Choroid plexus epithelial cell (primary cell): ENCODE results near the gene UBR4.

Experiments
- DNase-seq: peaks from one replicate; pipeline ENCODE4 v3.0.0-alpha.2; 2010; ENCODE audit warnings: low read depth
- H3K4me3 ChIP-seq: 2 replicates; pipeline ENCODE4 v1.5.1; 2011; ENCODE audit warnings: low read depth, mild to moderate bottlenecking, control low read depth, low read length, moderate library complexity
- CTCF ChIP-seq: conservative IDR thresholded peaks from 2 replicates; pipeline ENCODE4 v1.5.1; 2011; ENCODE audit warnings: low read depth, mild to moderate bottlenecking, control low read depth, inconsistent platforms, low read length, moderate library complexity

UBR4 gene

DNA sequence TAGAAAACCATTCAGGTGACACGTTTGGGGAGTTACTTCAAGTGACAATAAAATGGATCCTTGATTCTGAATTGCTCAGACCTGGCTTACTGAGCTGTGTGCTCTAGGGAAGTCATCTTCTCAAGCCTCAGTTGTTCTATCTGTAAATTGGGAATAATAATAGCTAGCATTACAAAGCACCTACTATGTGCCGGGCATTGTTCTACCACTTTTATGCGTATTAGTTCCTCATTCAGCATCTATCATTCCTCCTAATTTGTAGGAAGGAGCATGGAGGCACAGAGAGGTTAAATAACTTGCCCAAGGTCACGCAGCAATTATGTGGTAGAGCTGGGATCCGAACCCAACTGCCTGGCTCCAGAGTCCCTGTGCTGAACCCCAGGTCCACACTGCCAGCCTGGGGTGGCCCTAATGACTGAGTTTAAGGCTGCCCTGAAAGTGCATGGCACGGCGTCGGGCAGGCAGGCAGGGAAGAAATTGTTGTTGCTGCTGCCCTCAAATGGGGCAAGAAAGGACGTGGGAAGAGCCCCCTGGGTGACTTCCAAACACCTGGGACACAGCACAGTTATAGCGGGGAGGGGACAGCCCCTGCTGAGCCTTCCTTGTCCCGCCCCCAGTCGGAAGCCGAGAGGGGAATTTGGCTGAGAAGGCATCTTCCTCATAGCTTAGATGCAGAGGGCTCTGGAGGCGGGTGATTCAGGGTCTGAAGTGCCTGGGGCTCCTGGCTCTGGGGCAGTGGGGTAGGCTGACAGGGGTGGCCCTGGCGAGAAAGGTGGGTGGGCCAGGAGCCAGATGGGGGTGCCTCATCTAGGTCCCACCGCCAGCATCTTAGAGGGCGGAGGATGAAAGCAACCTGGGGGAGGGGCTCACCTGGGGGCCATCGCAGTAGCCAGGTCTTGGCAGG lies 167.1 kb downstream of the UBR4 start:
- no peak for TF ChIP-seq CTCF
- DNase-seq, result no peak
- H3K4me3 ChIP-seq, result no peak overlapping the region

DNA sequence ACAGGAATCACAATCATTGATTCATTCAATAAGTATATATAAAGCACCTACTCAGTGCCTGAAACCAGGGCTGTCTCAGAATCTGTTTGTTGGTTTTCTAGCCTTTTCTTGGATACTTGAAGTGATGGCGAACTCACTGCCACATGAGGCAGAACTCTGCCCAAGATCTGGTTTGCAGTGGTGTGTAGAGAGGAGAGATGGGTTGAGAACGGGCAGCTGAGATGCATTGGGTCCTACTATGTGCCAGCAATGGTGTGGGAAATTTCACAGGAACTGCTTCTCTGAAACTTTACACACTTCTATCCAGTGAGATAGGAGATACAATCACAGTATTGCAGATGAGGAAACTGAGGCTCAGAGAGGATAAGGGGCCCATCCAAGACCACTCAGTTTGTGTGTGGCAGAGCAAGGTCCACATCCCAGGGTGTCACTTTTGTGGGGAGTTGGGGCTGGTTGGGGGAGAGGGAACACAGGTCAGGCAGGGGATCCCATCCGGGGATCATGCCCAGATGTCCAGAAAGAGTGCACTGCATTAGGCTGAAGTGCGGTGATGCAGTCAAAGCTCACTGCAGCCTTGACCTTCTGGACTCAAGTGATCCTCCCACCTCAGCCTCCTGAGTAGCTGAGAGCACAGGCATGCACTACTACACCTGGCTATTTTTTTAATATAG lies 169.9 kb downstream of the UBR4 start:
- TF ChIP-seq CTCF, result no peak
- no peak for DNase-seq
- H3K4me3 ChIP-seq, result no peak overlapping the region

GRCh38 chr1:19038732-19039131 lies 171.3 kb downstream of the UBR4 start:
- no peak for TF ChIP-seq CTCF
- no peak for DNase-seq
- H3K4me3 ChIP-seq, result no peak overlapping the region

- TF ChIP-seq CTCF, result no peak
- H3K4me3 ChIP-seq, result no peak overlapping the region
- DNase-seq, result no peak
Measured at GRCh38 chr1:19038096-19038495, 172.0 kb downstream of the UBR4 start.

DNA sequence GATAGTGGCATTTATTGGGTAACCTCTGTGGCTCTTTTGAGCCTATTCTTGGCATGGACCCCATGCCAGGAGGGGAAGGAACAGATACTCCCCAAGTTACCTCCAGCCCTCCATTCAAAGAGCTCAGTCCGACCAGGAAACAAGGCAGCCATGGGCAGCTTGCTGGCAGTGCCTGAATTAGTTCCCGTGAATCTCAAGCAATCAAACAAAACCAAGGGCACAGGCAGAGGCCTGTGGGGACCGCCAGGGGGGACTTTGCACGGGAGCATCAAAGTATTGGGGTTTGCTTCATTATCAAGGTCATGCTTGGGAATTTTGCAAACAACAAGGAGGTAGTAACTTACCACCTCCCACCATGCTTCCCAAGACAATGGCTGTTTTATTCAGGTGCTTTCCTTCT lies 172.4 kb downstream of the UBR4 start:
- no peak for DNase-seq
- no peak overlapping the region for H3K4me3 ChIP-seq

GRCh38 chr1:19036813-19037605 lies 173.1 kb downstream of the UBR4 start:
- no peak overlapping the region for H3K4me3 ChIP-seq
- DNase-seq, result no peak
- no peak for TF ChIP-seq CTCF

More for the DNA sequence above, 172.4 kb downstream of the UBR4 start:
- no peak for TF ChIP-seq CTCF
